Smooth muscle cell (in vitro differentiated cells): ENCODE measurements around the gene HAL. TPM values are rescaled to one million over a fixed set of nuclear protein-coding genes. Genes with fewer than 3 reads are reported as not detected.

ENCODE experiments used
- DNase-seq: peaks from one replicate; lab custom pipeline; 2025; ENCODE audit not compliant: unreplicated experiment; lab: John Stamatoyannopoulos, UW
- H2AFZ ChIP-seq: fragments of 200-600 bp; sonication (generic); 2 replicates; pipeline ENCODE4 v1.6.0; 2016; ENCODE audit warnings: antibody characterized with exemption, low read depth, mild to moderate bottlenecking
- H3F3A ChIP-seq: fragments of 200-600 bp; sonication (generic); 2 replicates; pipeline ENCODE4 v1.6.0; 2017; ENCODE audit warnings: antibody characterized with exemption, low read depth
- H3K27ac ChIP-seq: fragments of 200-600 bp; sonication (generic); 2 replicates; pipeline ENCODE4 v1.5.1; 2016; ENCODE audit warnings: low read depth, mild to moderate bottlenecking
- H3K27me3 ChIP-seq: fragments of 200-600 bp; sonication (generic); 2 replicates; pipeline ENCODE4 v1.6.1; 2016; ENCODE audit warnings: low read depth, mild to moderate bottlenecking
- H3K36me3 ChIP-seq: fragments of 200-600 bp; sonication (generic); 2 replicates; pipeline ENCODE4 v1.5.1; 2016; ENCODE audit warnings: low read depth
- H3K4me1 ChIP-seq: fragments of 200-600 bp; sonication (generic); 2 replicates; pipeline ENCODE4 v1.5.1; 2016; ENCODE audit warnings: low read depth
- H3K4me2 ChIP-seq: fragments of 200-600 bp; sonication (generic); 2 replicates; pipeline ENCODE4 v1.6.0; 2016; ENCODE audit warnings: mild to moderate bottlenecking
- H3K4me3 ChIP-seq: fragments of 200-600 bp; sonication (generic); 2 replicates; pipeline ENCODE4 v1.5.1; 2016; ENCODE audit warnings: mild to moderate bottlenecking
- H3K79me2 ChIP-seq: fragments of 200-600 bp; sonication (generic); 2 replicates; pipeline ENCODE4 v1.6.0; 2016; ENCODE audit warnings: low read depth, mild to moderate bottlenecking
- H3K9ac ChIP-seq: fragments of 200-600 bp; sonication (generic); 2 replicates; pipeline ENCODE4 v1.6.0; 2016; ENCODE audit warnings: low read depth
- H3K9me3 ChIP-seq: fragments of 200-600 bp; sonication (generic); replicated peaks from 2 replicates; pipeline ENCODE4 v1.5.1; 2016; ENCODE audit warnings: low read depth
- H4K20me1 ChIP-seq: fragments of 200-600 bp; sonication (generic); 2 replicates; pipeline ENCODE4 v1.6.0; 2016; ENCODE audit warnings: low read depth
- WGBS: methylation state at CpG from one replicate; pipeline ENCODE4 v1.1.7; 2016; ENCODE audit warnings: low lambda C conversion rate; 5-methylcytosine and 5-hydroxymethylcytosine counted together
- polyA plus RNA-seq: library from polyadenylated mRNA; unstranded; fragments of >200 nt; fragmentation: Nextera tagmentation; extraction: Ambion mirVana; gene quantifications from 2 replicates; pipeline ENCODE4 v1.2.1, GENCODE V29; 2016
- total RNA-seq: library from RNA; depleted of rRNA; stranded (reverse); fragments of >200 nt; gene quantifications from 2 replicates; pipeline ENCODE4 v1.2.3, GENCODE V29; 2014
- TF ChIP-seq, protein P1 (sequence below): fragments of 200-600 bp; sonication (generic); IDR thresholded peaks from 2 replicates; pipeline ENCODE4 v1.5.1; 2017; ENCODE audit warnings: borderline replicate concordance, mild to moderate bottlenecking, antibody characterized with exemption; ENCODE audit not compliant: insufficient read depth, poor library complexity, severe bottlenecking

The HAL gene
- total and polyA plus RNA-seq, 2 experiments from 2014 or later: 0.31 TPM; not detected in 1

GRCh38 chr12:96015672-96016071, 19.5 kb upstream of the HAL start:
- Histone ChIP-seq H3K79me2 (no peaks in the 10 kb centered on the region), H3K9ac (no peak overlapping the region), H4K20me1 (no peaks in the 10 kb centered on the region), H3K9me3 (no peaks in the 10 kb centered on the region), H3K4me2 (no peak overlapping the region), H3F3A (no peaks in the 10 kb centered on the region), H3K36me3 (peaks cover 12% of the 10 kb centered on the region), H3K27ac (no peak overlapping the region), H3K27me3 (no peaks in the 10 kb centered on the region), H3K4me3 (no peak overlapping the region), H3K4me1 (no peaks in the 10 kb centered on the region), H2AFZ (no peak overlapping the region)
- no peak for DNase-seq
- TF ChIP-seq, protein P1, sequence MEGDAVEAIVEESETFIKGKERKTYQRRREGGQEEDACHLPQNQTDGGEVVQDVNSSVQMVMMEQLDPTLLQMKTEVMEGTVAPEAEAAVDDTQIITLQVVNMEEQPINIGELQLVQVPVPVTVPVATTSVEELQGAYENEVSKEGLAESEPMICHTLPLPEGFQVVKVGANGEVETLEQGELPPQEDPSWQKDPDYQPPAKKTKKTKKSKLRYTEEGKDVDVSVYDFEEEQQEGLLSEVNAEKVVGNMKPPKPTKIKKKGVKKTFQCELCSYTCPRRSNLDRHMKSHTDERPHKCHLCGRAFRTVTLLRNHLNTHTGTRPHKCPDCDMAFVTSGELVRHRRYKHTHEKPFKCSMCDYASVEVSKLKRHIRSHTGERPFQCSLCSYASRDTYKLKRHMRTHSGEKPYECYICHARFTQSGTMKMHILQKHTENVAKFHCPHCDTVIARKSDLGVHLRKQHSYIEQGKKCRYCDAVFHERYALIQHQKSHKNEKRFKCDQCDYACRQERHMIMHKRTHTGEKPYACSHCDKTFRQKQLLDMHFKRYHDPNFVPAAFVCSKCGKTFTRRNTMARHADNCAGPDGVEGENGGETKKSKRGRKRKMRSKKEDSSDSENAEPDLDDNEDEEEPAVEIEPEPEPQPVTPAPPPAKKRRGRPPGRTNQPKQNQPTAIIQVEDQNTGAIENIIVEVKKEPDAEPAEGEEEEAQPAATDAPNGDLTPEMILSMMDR: no peak
- WGBS: 88% methylated on average over 5 of the region's 5 CpGs

DNA sequence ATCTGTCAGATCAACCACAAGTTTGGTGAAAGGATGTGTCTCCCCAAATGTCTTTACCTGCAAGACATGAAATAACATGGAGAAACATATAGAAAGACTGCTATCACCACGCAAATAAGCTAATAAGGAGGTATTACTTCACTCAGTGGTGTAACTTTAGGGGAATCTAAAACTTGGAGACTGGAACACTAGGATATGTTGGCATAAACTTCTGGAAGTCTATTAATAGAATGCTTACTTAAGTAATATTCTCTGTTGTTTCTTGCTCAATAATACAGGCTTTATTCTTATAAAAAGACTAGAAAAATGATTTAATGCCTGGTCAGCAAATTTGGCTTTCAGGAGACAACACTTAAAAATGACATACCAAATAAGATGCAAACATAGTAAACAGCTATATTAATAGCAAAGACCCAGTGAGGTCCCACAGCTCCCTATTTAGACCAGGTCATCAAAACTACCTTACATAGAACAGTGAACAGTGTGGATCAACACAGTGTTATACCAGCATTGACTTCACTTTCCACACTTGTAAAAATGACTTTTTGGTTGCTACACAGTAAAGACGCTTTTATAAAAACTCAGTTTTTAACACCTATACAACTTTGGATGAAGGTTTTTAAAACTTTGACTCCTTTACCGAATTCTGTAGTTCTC, 18.9 kb upstream of the HAL start:
- 92% methylated on average over 3 of the region's 3 CpGs for WGBS
- Histone ChIP-seq H3K4me1 (no peaks in the 10 kb centered on the region), H3K4me2 (no peak overlapping the region), H3K36me3 (peaks cover 12% of the 10 kb centered on the region), H3K27me3 (no peaks in the 10 kb centered on the region), H3K79me2 (no peaks in the 10 kb centered on the region), H2AFZ (no peak overlapping the region), H3K4me3 (no peak overlapping the region), H4K20me1 (no peaks in the 10 kb centered on the region), H3F3A (no peaks in the 10 kb centered on the region), H3K9ac (no peak overlapping the region), H3K9me3 (no peaks in the 10 kb centered on the region), H3K27ac (no peak overlapping the region)
- TF ChIP-seq, protein P1: no peak
- DNase-seq: no peak

DNA sequence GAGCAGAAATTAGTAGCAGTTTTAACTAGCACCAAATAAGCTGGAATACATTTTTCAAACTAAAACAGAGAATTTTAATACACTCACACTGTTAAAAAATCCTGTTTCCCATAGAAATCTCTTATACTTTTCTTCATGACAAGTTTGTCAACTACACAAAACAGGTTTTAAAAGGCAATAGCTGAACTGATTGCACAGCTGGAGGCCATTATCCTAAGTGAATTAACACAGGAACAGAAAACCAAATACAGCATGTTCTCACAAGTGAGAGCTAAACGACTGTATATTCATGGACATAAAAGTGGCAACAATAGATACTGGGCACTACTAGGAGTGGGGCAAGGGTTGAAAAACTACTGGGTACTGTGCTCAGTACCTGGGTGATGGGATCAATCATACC, 11.6 kb upstream of the HAL start:
- peaks cover 13% of the 10 kb centered on the region for H3K36me3 ChIP-seq
- no peak overlapping the region for H3K9ac ChIP-seq
- WGBS: 75% methylated on average over 1 of the region's 1 CpG
- H3K4me2 ChIP-seq: no peak overlapping the region
- no peak overlapping the region for H3K27ac ChIP-seq
- H3K79me2 ChIP-seq: no peaks in the 10 kb centered on the region
- no peaks in the 10 kb centered on the region for H4K20me1 ChIP-seq
- no peak overlapping the region for H3K4me3 ChIP-seq
- no peaks in the 10 kb centered on the region for H3K9me3 ChIP-seq
- TF ChIP-seq, protein P1: no peak
- no peaks in the 10 kb centered on the region for H3K27me3 ChIP-seq
- no peaks in the 10 kb centered on the region for H3F3A ChIP-seq
- no peak overlapping the region for H2AFZ ChIP-seq
- no peaks in the 10 kb centered on the region for H3K4me1 ChIP-seq
- no peak for DNase-seq

DNA sequence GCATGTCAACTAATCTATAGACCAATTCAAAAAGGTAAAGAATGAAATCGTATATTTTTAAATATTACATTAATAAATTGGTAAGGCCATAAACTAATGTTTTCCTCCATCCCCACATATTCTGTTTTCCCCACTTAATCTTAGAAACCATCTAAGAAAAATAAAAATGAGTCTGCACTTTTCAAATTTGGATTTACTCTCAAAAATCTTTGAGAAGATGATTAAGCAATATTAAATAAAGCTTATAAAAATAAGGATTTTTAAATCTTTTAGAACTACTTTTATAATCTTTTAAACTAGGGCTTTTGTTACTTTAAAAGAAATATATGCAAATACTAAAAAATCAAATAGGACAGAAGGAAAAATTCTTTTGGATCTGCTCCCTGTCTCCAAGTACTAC, 10.6 kb upstream of the HAL start:
- H3K27me3 ChIP-seq: no peaks in the 10 kb centered on the region
- no peaks in the 10 kb centered on the region for H4K20me1 ChIP-seq
- no peak overlapping the region for H2AFZ ChIP-seq
- H3K9me3 ChIP-seq: no peaks in the 10 kb centered on the region
- no peaks in the 10 kb centered on the region for H3F3A ChIP-seq
- no peaks in the 10 kb centered on the region for H3K4me1 ChIP-seq
- TF ChIP-seq, protein P1: no peak
- no peak overlapping the region for H3K4me3 ChIP-seq
- WGBS: 100% methylated on average over 1 of the region's 1 CpG
- no peak for DNase-seq
- no peak overlapping the region for H3K9ac ChIP-seq
- no peaks in the 10 kb centered on the region for H3K79me2 ChIP-seq
- peaks cover 5% of the 10 kb centered on the region for H3K36me3 ChIP-seq
- H3K4me2 ChIP-seq: no peak overlapping the region
- no peak overlapping the region for H3K27ac ChIP-seq
